GM19455 (cell line): ENCODE measurements around the gene MYOCD.
A peak's percentile ranks its signal among the peaks of the same experiment; 100 is the strongest.

Experiments
- ATAC-seq: cut with Tn5 transposase; IDR thresholded peaks from one replicate; pipeline ENCODE4 v1.9.1; 2021; ENCODE audit not compliant: unreplicated experiment

MYOCD gene

DNA sequence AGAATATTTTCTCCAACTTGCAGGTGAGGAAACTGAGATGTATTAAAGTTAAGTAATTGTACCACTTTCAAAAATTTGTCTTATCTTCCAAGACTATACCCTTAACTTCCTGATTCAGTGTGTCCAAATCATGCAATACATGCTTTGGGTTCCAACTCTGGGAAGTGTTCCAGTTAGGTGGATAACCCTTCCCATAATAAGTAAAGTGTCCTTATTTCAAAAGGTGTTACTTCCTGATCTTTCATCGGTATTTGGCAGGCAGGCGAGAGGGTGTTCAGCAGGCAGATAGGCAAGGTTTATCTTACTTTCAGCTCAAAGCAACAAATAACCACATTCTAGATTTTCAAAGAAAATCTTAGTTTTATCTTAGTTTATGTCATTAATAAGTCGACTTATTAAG, 77.4 kb downstream of the MYOCD start:
- ATAC-seq, result no peak

DNA sequence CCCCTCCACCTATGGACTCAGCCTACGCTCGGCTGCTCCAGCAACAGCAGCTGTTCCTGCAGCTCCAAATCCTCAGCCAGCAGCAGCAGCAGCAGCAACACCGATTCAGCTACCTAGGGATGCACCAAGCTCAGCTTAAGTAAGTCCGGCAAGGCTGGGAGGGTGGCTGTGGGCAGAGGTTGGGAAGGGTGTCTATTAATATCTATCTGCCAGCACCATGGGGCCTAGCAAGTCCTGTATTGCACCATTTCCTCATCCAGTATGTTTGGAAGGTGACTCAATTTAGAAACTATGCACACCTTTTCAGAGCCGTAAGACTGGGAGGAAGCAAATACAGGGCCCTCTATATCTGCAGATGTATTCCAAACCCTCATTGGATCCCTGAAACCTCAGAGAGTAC, 78.6 kb downstream of the MYOCD start:
- ATAC-seq, result no peak

DNA sequence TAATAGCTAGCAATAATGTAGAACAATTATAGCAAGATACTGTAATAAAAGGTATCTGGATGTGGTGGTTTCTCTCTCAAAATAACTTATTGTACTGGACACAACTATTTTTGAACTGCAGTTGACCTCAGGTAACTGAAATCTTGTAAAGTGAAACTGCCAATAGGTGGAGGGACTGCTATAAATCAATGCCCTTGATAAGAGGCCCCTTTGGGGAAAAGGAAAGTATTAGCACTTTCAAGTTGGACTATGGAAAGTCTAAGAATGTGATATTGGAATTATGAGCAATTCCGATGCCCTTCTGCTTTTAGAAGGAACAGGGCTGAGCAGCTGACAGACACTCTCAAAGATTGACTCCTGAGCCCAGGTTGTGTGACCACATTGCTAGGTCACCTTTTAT, 79.1 kb downstream of the MYOCD start:
- no peak for ATAC-seq

DNA sequence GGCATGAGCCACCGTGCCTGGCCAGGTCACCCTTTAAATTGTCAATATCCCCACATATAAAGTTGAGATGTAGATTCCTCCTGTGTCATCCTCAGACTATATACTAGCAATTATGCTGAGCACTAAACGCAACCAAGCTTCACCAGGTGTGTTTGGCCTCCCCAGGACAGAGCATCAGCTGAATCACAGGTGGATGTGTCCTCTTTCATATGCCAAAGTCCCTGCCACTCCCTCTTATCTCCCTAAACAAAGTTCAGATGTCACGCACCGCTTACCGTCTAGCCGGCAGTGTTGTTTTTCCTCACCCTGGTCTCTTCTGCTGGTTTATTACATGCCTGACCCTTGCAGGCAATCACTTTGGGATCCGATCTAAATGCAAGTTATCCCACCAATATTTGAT, 79.8 kb downstream of the MYOCD start:
- no peak for ATAC-seq

DNA sequence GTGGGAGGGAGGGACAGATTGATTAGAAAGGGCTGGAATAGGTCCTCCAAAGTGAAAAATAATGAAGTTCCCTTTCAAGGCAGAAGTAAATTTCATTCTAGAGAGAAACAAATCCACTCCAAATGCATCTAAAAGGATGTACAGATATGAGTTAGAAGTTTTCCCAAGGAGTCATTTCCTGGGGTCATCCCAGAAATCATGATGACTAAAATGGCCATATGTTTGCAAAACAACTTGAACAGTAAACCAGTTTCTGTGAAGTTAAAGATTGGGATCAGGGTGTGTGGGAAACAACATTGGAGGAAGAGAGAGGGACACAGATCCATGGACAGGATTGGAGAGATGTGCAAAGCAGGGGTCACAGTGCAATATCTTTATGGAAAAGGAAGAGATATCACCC, 91.1 kb downstream of the MYOCD start:
- no peak for ATAC-seq

DNA sequence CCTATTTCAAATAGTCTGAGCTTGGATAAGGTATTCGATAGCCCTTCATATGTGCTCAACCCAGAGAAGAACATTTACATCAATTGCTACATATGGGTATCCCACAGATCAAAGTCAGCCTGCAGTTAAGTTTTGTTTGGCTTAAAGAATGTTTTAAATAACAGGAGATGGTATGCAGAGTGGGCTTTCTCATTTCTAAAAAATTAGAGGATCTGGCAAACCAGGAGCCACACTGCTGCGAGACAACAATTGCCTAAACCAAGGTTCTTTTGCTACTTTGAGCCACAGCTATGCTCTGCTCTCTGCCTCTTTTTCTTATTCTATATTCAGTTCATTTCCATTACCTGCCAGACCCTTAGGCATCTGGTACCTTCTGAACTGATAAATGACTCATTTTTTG, 93.4 kb downstream of the MYOCD start:
- ATAC-seq, result no peak

DNA sequence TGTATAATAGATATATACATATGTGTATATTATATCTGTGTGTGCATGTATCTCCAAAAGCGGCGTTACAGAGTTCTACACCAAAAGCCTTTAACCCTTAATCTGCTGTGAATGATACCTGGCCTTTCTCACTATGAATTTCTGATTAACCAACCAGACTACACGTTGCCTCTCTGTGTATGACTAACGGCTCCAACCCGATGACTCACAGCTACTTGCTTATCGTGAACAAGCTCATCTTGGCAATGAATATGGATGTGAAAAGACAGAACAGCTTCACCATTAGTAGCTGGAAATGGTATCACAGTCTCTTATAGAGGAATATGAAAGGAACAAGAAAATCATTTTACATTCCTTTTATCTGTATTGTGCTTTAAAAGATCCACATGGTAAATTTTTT, 99.9 kb downstream of the MYOCD start:
- ATAC-seq, result no peak

DNA sequence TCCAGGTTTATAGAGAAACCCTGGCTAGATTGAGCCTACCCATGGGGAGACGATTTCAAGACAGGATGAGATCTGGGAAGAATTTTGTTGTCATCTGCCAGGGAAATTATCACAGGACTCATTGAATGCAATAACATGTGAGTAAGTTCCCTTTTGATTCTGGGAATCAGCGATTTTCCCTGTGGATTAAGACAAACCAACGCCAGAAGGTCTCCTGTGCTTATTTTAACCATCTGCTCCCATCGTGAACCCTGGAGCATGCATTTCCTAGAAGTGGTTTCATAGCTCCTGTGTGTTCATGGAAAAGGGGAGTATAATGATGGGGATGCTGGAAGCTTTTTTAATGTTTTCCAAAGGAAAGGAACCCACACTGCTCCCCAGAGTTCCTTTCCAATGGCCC, 102.6 kb downstream of the MYOCD start:
- no peak for ATAC-seq

DNA sequence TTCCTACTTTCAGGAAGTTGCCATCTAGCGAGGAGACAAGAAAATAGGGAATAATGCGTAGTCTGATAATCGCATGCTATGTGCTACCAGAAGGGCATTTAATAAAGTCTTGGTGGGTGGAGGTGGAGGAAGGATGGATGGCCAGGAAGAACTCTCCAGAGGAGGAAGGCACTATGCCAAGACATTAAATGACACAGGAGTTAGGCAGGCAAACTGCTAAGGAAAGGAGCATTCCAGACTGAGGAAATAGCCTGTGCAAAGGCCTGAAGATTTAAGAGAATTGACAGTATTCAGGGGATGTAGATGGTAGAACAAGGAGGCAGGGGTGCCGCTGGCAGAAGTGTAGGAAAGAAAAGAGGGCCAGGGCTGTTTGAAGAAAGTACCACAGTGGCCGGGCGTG, 104.3 kb downstream of the MYOCD start:
- ATAC-seq, result no peak

DNA sequence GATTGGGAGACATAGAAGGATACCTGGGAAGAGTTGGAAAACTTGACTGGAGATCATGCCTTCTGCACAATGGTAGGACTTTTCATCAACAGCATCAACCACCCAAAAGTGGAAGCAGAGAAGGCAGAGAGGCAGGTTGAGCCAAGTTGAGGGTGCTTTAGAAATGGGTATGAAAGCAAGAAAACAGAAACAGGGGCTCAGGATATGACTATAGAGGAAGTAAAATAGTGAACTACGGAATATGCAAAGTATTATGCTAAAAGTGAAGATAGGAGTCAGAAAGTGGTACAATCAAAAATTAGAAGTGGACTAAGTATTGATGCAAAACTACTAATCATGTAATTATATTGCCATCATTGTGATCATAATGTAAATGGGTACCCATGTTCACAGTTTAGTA, 107.5 kb downstream of the MYOCD start:
- peak; percentile 75 for ATAC-seq

DNA sequence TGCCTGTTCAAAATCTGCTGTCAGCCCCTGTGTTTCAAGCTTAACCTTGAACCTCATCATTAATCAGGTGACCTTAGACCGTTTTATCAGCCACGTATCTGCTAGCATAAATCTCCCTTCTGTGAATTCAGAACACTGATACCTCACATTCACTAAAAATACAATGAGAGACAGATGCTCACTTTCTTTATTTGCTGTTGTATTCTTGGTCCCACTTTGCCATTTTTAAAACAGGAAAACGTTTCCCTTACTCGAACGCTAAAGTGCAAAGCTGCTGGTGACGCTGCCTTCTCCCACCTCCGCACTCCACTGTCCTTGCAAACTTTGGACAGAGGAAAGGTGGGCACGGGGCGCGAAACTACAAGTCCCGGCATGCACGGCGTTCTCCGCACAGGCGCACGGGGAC, 123.4 kb downstream of the MYOCD start:
- no peak for ATAC-seq

DNA sequence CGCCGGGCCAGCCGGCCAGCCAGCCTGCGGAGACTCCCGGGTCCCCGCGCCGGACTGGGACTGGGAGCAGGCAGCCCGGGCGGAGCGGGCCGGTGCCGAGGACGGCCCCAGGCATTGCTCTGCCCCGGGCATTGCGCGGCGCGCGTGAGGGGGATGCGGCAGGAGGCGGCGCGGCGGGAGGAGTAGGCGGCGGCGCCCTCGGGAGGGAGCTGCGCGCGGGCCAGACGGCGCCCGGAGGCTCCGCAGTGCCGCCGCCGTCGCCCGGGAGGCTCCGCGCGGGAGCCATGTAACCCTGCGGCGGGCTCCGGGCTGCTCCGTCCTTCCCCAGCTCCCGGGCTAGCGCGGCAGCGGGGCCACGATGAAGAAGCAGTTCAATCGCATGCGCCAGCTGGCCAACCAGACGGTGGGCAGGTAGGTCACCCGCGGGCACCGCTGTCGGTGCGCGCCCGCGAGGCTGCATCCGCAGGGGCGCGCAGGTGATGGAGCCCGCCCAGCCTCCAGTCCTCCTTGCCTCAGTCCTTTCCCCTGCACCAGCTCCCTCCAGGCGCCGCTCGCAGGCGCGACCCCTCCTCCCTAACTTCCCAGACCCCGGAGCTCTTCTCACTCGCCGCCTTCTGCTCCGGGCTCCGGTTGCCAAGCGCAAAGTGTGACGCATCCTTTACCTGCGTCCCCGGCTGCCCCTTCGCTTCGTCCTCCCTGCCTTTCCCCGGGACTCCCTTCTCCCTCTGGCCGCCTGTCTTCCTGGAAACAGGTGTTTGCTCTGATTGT, 124.0 kb downstream of the MYOCD start, which contains the start of gene ARHGAP44:
Gene ARHGAP44 (plus strand): TSS at position 18 of the 768 bp plus-strand sequence. CDS start 341 bp downstream, at position 359.
- peak; percentile 91 for ATAC-seq

DNA sequence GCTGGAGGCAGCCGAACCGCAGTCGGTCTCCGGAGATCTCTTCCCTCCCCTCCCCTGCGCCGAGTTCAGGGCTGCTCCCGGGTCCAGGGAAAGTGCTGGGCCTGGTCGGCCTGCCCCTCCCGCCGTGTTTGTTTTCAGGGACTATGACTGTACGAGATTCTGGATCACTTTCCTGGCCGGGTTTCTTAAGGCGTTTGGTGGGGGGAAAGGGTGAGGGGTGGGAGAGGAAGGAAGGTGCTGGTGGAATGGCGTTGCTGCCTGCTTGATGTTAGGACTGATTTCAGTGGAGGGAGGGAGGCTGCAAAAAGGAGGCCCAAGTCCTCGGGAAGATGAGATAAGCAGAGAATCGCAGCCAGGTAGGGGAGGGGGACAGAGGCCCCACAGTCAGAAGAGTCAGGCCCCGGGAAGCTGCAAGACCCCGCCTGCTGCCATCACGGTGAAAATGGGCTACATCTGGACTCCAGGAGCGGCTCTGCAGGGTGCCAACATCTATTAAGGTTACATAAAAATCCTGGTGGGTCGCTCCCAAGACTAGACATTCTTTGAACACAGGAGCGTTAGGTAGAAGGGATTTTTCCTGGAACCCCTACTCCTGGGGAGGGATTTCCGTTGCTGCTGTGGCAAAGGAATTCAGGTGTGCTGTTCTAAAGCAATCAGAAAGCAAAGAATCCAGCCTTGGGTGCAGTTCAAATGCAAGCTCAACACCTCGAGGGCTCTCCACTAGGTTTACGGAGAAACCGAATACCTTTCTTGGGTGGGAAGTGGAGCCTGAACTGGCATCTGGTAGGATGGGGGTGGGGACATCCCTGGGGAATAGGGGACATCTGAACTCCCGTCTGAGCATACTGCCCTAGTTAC, 124.8 kb downstream of the MYOCD start:
- ATAC-seq, result no peak

DNA sequence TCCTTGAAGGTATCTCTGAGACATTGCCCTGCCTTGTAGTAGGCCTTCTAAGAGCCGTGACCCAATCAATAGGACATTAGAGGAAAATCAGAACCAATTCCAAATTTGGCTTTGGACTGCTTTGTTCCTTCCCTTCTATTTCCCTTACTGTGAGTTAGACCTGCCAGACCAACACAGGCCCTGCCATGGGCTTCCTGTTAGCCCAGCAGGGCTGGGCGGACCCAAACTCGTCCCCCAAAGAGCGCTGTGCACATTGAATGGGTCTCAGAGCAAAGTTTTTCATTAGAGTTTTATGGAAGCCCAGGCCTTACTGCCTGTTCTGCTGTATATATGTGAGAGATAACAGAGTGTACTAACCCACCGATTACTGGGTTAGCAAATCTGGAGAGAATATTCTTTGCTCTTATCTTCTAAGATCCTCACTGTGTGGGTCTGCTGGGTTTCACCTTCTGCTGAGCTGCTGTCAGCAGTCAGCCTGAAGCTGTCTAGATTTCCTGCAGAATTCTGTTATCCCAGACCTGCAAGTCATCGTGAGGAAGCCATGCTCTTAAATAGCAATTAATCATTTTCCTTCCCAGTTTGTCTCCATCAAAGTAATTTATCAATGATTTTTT, 129.3 kb downstream of the MYOCD start:
- ATAC-seq, result no peak

DNA sequence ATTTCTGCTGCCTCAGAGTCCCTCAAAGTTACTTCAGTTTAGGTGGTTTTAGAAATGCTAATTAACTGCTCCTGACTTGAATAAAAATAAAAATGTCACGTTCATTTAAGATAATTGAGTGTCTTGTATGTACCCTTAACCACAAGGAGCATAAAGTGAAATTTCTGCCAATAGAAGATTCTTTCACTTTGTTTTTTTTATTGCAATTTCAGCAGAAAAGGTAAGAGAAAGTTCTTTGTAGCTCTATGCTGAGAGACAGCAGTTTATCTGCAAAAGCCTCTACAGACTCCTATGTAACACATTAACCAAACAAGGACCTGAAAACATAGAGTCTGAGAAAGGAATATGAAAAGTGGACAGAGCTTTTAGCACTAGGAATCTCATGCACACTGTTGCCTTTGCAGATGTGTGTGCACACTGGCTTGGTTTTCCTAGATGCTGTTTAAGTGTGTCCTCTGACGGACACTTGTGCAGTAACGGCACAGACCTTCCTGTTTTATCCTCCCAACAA, 135.2 kb downstream of the MYOCD start:
- ATAC-seq, result no peak

DNA sequence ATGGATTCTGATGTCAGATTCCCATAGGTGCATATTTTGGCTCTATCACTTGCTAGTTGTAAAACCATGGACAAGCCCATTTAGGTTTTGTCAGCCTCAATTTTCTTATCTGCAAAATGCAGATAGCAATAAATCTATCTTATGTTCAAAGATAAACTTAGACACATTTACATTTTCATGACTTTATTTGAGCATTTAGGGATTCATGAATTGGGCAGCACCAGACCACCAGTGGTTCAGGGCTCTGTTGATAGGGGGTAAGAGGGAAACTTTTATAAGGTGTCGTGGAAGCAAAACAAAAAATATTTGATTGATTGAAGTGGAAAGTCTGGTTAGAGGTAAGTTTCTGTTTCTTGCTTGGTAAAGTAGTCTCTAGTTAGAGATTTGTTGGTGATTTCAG, 140.9 kb downstream of the MYOCD start:
- ATAC-seq, result no peak

DNA sequence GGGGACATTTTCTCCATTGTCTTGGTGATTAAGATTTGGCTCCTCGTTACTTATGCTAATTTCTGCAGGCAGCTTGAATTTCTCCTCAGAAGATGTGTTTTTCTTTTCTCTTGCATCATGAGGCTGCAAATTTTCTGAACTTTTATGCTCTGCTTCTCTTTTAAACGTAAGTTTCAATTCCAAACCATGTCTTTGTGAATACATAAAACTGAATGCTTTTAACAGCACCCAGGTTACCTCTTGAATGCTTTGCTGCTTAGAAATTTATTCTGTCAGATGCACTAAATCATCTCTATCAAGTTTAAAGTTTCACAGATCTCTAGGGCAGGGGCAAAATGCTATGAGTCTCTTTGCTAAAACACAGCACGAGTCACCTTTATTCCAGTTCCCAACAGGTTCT, 143.0 kb downstream of the MYOCD start:
- no peak for ATAC-seq

DNA sequence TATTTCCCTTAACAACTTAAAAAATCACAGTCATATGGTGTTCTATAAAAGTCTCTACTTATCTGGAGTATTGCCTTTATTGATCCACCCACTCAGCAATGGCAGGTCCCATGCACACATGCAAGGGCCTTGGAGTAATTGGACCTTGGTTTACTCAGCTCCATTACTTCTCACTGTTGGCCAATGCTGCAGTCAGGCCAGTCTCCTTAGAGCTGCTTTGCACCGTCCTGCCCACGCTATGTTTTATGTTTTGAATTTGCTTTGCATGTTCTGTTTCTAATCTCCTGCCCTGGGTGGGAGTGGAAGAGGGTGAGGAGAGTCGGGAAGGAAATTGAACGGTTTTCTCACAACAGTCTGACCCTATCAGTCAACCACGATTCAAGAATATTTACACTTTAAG, 147.2 kb downstream of the MYOCD start:
- ATAC-seq, result no peak

DNA sequence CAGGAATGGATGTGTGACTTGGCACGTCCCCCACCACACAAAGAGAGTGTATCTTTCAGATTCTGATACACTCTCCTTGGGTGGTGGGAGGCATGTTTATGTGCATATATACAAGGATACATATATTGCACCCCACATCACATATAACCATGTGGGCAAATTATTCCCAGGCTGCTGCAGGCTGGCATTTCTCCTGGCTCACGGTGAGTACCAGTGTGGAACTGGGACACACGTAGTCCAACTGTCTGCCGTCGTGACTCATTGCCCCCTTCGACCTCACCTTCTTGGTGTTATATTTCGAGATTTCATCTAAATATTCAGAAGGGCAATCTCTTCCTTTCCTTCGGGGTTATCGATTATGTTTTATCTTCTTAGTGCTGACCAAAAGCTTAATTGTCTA, 148.0 kb downstream of the MYOCD start:
- ATAC-seq, result no peak

DNA sequence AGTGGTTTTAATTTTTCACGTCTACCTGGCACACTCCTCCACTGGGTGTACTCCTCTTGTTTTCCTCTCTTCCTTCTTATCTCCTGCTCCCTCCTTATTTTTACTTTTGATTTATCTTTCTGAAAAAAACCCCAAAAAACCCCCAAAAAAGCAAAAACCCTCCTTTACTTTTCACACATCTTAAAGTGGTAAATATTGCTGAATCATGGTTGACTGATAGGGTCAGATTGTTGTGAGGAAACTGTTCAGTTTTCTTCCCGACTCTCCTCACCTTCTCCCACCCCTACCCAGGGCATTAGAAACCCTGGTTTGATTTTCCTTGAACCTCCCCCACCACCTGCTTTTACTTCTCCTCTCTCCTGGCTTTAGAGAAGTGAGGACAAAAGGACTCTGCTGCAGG, 149.0 kb downstream of the MYOCD start:
- ATAC-seq, result no peak

DNA sequence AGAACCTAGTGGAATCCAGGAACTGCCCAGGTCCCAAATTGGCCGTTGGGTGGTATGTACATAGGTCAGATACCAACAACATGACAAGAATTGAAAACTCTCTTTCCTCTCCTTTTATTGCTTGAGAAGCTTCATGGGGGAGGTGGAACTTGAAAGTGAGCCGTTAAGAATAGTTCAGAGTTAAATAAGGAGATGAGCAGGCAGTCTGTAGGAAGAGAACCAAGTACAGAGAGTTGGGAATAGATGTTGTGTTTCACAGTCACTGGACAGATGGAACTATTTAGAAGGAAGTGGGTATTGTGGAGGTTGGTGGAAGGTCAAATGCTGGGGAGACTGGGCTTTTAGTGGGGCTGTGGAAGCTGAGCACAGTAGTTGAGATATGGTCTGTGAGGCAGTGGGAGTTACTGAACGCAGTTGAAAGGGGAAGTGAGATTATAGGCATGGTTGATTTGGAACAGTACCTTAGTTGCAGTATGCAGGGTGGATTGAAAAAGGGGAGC, 150.0 kb downstream of the MYOCD start:
- peak; percentile 98 for ATAC-seq
